ENCODE results near the gene FOSL1. TPM values are rescaled to one million over a fixed set of nuclear protein-coding genes. Genes with fewer than 3 reads are reported as not detected.

FOSL1 gene
- total and polyA plus RNA-seq, 2 donors (not counting 1 experiment from before 2014, with no cell fraction given): 2.3 TPM; not detected in 1

- Histone ChIP-seq H3K9me3 (ENCODE audit: control extremely low read depth in 1 of 3, control insufficient read depth in 2 of 3, insufficient read depth in 1 of 3, low read length in 2 of 3) (peaks cover 0 to 15% (median 0%) of the 10 kb centered on the region in 3 donors), H3K4me1 (ENCODE audit: control insufficient read depth in 2 of 2, insufficient read depth in 2 of 2, low read length in 2 of 2) (peaks cover 11 to 22% of the 10 kb centered on the region in 2 donors), H3K36me3 (replicated peaks in 1 of 2; ENCODE audit: control extremely low read depth in 1 of 2, control insufficient read depth in 1 of 2, extremely low read depth in 1 of 2, insufficient read depth in 2 of 2, low read length in 1 of 2) (peaks cover 0 to 62% of the 10 kb centered on the region in 2 experiments), H3K9ac (ENCODE audit: low read length) (no peak overlapping the region), H4K20me1 (ENCODE audit: control insufficient read depth, insufficient read depth, low read length, poor library complexity, severe bottlenecking) (peaks cover 73% of the 10 kb centered on the region), H3K4me3 (ENCODE audit: control extremely low read depth in 1 of 5, extremely low read depth in 1 of 5, insufficient read depth in 1 of 5, low read depth in 2 of 5, low read length in 4 of 5) (no peak overlapping the region), H3K27me3 (replicated peaks in 1 of 4; ENCODE audit: control extremely low read depth in 1 of 4, control insufficient read depth in 3 of 4, insufficient read depth in 4 of 4, low read length in 3 of 4) (no peaks in the 10 kb centered on the region), H3K27ac (ENCODE audit: low read length in 2 of 2) (no peak overlapping the region), H3K4me2 (replicated peaks; ENCODE audit: low read depth, low read length, poor library complexity, severe bottlenecking) (no peak overlapping the region), H2AFZ (ENCODE audit: insufficient read depth, low read depth, low read length, poor library complexity, severe bottlenecking) (no peak overlapping the region), H3K79me2 (ENCODE audit: control insufficient read depth, insufficient read depth, low read length) (peaks cover 43% of the 10 kb centered on the region)
- H3K27me3 Mint-ChIP-seq: no peaks in the 10 kb centered on the region
- no peak for ATAC-seq (ENCODE audit: low read depth)
- H3K4me1 Mint-ChIP-seq: peaks cover 33% of the 10 kb centered on the region
- no peak overlapping the region for H3K4me3 Mint-ChIP-seq
- intact Hi-C loops (cut with micrococcal nuclease): no loop called here
- WGBS (ENCODE audit: insufficient coverage): 95% methylated on average over 32 of the region's 33 CpGs
- DNase-seq: peak; percentile 16
- POLR2A ChIA-PET: interaction anchor here (0.6 kb wide), 1 partner anchor 14 kb away, joined by 3 read pairs; no protein-coding TSS in a partner anchor
- CTCF ChIA-PET: interaction anchor here (2.8 kb wide), 1 partner anchor 8 kb away, joined by 15 read pairs; the partner anchor contains the start of gene MUS81
- H3K9me3 Mint-ChIP-seq (ENCODE audit: insufficient read depth): no peaks in the 10 kb centered on the region
- no peak overlapping the region for H3K27ac Mint-ChIP-seq
- TF ChIP-seq, protein P1, sequence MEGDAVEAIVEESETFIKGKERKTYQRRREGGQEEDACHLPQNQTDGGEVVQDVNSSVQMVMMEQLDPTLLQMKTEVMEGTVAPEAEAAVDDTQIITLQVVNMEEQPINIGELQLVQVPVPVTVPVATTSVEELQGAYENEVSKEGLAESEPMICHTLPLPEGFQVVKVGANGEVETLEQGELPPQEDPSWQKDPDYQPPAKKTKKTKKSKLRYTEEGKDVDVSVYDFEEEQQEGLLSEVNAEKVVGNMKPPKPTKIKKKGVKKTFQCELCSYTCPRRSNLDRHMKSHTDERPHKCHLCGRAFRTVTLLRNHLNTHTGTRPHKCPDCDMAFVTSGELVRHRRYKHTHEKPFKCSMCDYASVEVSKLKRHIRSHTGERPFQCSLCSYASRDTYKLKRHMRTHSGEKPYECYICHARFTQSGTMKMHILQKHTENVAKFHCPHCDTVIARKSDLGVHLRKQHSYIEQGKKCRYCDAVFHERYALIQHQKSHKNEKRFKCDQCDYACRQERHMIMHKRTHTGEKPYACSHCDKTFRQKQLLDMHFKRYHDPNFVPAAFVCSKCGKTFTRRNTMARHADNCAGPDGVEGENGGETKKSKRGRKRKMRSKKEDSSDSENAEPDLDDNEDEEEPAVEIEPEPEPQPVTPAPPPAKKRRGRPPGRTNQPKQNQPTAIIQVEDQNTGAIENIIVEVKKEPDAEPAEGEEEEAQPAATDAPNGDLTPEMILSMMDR (IDR thresholded peaks at IDR 0.05): no peak
- TF ChIP-seq EZH2 (IDR thresholded peaks at IDR 0.05; ENCODE audit: borderline replicate concordance, insufficient read depth, low read depth, low read length, poor library complexity, severe bottlenecking): no peak
Measured at GRCh38 chr11:65852508-65853245, 47.5 kb downstream of the FOSL1 start.
